GM12891 (cell line): ENCODE measurements around the gene MALAT1.

Experiments
- POLR2A ChIP-seq: IDR thresholded peaks from 2 replicates; pipeline ENCODE4 v1.6.1; 2011; ENCODE audit warnings: low read depth, low read length, control low read depth
- POLR2AphosphoS5 ChIP-seq: IDR thresholded peaks from 2 replicates; pipeline ENCODE4 v1.6.1; 2011; ENCODE audit warnings: low read depth, low read length, control low read depth
- POU2F2 ChIP-seq: IDR thresholded peaks from 2 replicates; pipeline ENCODE4 v1.6.1; 2011; ENCODE audit warnings: low read depth, mild to moderate bottlenecking, control low read depth, low read length, moderate library complexity
- SPI1 ChIP-seq: IDR thresholded peaks from 2 replicates; pipeline ENCODE4 v1.6.1; 2011; ENCODE audit warnings: low read depth, low read length, control low read depth
- TAF1 ChIP-seq: IDR thresholded peaks from 2 replicates; pipeline ENCODE4 v1.6.1; 2011; ENCODE audit warnings: low read depth, low read length, control low read depth

GRCh38 chr11:65489706-65490320, 9.0 kb upstream of the MALAT1 start:
- TF ChIP-seq POLR2A = no peak
- TF ChIP-seq POLR2AphosphoS5 = no peak
- no peak for TF ChIP-seq TAF1
- TF ChIP-seq POU2F2 = no peak
- no peak for TF ChIP-seq SPI1
